Superior temporal gyrus (tissue), 1 donor: ENCODE measurements around the gene MYO1H.
"Not testable (repeated sequence)": the region's sequence is repeated elsewhere in the genome, so short reads cannot be mapped to it uniquely, and the experiment has no call there.

ENCODE experiments used
- DNase-seq: peaks from one replicate; pipeline ENCODE4 v3.0.0-alpha.2; 2016; ENCODE audit errors: extremely low spot score

Gene MYO1H

GRCh38 chr12:109343677-109344076 is 4.0 kb upstream of the MYO1H start:
- no peak for DNase-seq

GRCh38 chr12:109345428-109345827 is 2.3 kb upstream of the MYO1H start:
- DNase-seq: no peak

GRCh38 chr12:109346920-109347319 is 780 bp upstream of the MYO1H start:
- no peak for DNase-seq

GRCh38 chr12:109352184-109352583 is 4.5 kb downstream of the MYO1H start:
- DNase-seq: no peak

DNA sequence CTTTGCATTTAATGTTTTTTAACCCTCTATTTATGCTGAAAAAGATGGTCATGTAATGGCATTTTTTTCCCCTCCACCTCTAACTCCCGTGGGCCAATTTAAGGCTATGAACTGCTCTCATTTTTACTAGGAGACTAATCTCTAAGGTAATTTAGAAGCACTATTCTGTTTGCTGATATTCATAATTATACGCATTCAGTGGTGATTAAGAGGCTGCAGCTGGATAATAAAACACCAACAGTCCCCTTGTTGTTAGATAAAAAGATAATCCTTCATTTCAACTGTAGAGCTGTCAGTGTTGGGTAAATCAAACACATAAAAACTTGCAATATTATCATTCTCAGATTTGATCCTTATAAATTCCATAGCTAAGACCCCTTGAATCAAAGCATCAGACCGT is 8.9 kb downstream of the MYO1H start:
- DNase-seq: no peak

- no peak for DNase-seq
Observed at GRCh38 chr12:109357032-109357431, 9.3 kb downstream of the MYO1H start.

GRCh38 chr12:109358154-109358869 is 10.6 kb downstream of the MYO1H start:
- no peak for DNase-seq

- no peak for DNase-seq
Observed at GRCh38 chr12:109359131-109359690, 11.5 kb downstream of the MYO1H start.

- no peak for DNase-seq
Observed at GRCh38 chr12:109369831-109370230, 22.1 kb downstream of the MYO1H start.

DNA sequence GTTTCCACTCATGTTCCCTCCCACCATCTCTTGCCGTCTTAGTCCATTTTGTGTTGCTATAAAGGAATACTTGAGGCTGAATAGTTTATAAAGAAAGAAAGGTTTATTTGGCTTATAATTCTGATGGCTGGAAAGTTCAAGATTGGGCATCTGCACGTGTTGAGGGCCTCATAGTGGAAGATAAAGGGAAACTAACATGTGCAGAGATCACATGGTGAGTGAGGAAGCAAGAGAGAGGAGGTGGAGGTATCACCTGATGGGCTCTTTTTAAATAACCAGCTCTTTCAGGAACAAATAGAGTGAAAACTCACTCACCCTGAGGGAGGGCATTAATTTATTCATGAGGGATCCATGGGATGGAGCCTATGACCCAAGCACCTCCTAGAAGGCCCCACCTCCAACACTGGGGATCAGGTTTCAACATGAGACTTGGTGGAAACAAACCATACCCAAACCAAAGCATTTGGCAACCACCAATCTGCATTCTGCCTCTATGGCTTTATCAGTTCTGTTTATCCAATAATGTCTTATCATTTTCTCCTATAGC is 29.5 kb downstream of the MYO1H start:
- no peak for DNase-seq

DNA sequence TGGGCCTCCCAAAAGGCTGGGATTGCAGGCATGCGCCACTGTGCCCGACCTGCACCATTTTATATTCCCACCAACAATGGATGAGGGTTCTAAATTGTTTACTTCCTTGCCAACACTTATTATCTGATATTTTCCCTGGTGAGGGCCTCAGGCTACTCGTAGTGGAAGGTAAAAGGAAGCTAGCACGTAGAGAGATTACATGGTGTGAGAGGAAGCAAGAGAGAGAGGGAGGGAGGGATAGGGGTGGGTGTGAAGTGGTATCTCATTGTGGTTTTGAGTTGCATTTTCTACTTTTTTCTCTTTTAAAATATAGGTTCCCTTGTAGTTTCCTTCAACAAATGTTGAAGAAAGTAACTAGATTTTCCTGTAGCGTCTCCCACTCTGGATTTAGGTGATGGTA is 30.9 kb downstream of the MYO1H start:
- no peak for DNase-seq

GRCh38 chr12:109382031-109382430 is 34.3 kb downstream of the MYO1H start:
- DNase-seq: no peak

DNA sequence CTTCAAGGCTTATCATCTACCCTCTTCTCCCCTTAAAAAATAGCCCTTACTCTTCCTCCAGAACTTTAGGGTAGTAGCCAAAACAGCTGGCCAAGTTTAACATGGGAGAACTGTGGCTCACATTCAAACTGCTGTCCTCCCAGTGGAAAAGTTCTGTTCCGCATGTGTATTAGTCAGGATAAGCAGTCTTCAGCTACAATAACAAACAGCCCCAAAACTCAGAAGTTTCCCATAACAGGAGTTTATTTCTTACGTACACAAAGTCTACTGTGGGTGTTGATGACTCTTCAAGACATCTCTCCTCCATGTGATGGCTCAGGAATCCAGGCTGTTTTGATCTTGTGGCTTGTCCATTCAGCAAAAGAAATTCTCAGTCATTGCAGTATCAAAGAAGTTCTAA is 35.5 kb downstream of the MYO1H start:
- no peak for DNase-seq

DNA sequence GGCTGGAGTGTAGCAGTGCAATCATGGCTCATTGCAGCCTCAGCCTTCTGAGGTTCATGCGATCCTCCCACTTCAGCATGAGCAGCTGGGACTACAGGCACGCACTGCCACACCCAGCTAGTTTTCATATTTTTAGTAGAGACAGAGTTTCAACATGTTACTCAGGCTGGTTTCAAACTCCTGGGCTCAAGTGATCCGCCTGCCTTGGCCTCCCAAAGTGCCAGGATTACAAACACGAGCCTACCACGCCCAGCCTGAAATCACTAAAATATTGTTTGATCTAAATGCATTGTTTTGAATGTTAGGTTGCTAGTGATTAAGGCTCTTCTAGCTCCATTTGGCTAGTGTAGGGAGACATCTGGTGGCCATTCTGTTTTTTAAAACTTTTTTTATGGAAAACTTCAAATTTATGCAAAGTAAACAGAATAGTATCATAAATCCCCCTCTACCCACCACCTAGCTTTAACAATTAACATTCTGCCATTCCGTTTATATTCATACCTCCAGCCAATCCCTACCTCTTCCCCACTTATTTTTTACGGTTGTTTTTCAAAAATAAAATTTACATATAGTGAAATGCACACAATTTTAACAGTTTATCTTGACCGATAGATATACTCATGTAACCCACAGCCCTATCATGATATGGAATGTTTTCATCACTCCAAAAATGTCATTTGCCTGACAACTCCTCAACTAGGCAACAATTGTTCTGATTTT is 37.8 kb downstream of the MYO1H start:
- DNase-seq: peak; percentile 83

DNA sequence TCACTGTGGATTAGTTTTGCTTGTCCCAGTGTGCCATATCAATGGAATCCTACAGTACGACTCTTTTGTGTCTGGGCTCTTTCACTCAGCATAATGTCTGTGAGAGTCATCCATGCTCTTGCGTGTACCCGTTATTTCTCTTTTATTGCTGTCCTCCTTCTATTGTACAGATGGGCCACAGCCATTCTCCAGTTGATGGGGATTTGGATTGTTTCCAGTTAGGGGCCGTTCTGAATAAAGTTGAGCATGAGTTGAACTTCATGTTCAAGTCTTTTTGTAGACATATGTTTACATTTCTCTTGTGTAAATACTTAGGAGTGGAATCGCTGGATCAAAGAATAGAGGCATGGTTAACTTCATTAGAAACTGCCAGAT is 38.3 kb downstream of the MYO1H start:
- DNase-seq: no peak

GRCh38 chr12:109387425-109388166 is 39.9 kb downstream of the MYO1H start:
- DNase-seq: peak; percentile 64

DNA sequence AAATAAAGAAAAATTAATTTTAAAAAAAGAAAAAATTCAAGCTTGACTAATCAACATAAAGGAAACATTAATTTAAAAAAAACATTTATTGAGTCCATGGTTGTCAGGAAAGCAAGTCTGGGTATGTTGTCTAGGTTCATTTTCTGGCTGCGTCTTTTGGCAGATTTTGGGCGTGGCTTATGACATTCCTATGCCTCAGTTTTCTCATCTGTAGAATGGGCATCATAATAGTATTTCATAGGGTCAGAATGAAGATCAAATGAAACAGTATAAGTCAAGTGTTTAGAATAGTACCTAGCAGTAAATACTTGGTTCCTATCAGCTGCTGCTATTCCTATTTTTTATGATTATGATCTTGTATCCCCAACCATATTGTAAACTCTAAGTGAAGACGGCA is 40.5 kb downstream of the MYO1H start:
- no peak for DNase-seq

GRCh38 chr12:109389146-109389545 is 41.4 kb downstream of the MYO1H start:
- DNase-seq: no peak

GRCh38 chr12:109393437-109394345 is 46.0 kb downstream of the MYO1H start:
- peak; percentile 85 for DNase-seq

DNA sequence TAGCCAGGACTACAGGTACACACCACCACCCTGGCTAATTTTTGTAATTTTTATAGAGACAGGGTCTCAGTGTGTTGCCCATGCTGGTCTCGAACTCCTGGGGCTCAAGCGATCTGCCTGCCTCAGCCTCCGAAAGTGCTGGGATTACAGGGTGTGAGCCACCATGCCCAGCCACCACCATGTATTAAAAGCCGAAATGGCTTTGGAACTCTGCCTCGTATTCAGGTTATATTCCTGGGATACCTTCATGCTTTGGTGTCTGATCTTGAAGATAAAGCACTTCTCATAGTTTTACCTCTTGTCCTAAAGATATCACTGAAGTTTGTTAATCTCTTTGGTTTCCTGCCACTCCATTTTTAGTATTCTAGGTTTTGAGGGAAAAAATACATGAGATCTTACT is 47.2 kb downstream of the MYO1H start:
- no peak for DNase-seq

DNA sequence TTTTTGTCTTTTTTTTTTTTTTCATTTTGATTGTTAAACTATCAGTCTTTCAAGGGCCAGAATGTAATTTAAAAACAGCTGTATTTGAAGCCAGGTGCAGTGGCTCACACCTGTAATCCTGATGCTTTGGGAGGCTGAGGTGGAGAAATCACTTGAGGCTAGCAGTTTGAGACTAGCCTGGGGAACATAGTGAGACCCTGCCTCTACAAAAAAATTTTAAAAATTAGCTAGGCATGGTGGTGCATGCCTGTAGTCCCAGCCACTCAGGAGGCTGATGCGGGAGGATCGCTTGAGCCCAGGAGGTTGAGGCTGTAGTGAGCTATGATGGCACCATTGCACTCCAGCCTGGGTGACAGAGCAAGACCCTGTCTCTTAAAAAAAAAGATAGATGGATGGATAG is 57.1 kb downstream of the MYO1H start:
- DNase-seq: not testable (repeated sequence)
